H1 (cell line): ENCODE results near the gene WDFY4. TPM values are rescaled to one million over a fixed set of nuclear protein-coding genes. Genes with fewer than 3 reads are reported as not detected.

Experiments used
- CTCF ChIA-PET: fragments of 300-600 bp; sonication (Branson Sonifier 250); formaldehyde crosslinking; loops from one replicate; lab custom pipeline; 2021; ENCODE audit not compliant: partially characterized antibody; lab: Charles Lee
- POLR2A ChIA-PET: fragments of 300-600 bp; sonication (Branson Sonifier 250); formaldehyde crosslinking; loops from one replicate; lab custom pipeline; 2021; ENCODE audit warnings: inconsistent platforms; ENCODE audit not compliant: partially characterized antibody; lab: Charles Lee
- DNase-seq, 2 experiments: peaks; one replicate each; pipeline versions ENCODE4 v3.0.0 to v3.0.0-alpha.2; 2010 to 2022; ENCODE audit warnings: low spot score in 2 of 2, low read depth in 1 of 2, mixed read lengths in 1 of 2
- FAIRE-seq: peaks from 2 replicates; lab custom pipeline; 2011; peaks lifted over from hg19 to GRCh38; lab: Jason Lieb, UNC
- H2AFZ ChIP-seq: 2 replicates; pipeline ENCODE4 v1.8.1; 2012; ENCODE audit warnings: low read length, inconsistent platforms
- H2AK5ac ChIP-seq: 2 replicates; pipeline ENCODE4 v1.6.1; 2013; ENCODE audit warnings: low read depth, low read length
- H2BK120ac ChIP-seq: replicated peaks from 2 replicates; pipeline ENCODE3; 2013; ENCODE audit warnings: low read depth, low read length, inconsistent platforms
- H2BK12ac ChIP-seq: 2 replicates; pipeline ENCODE4 v1.6.1; 2013; ENCODE audit warnings: low read depth, low read length
- H2BK15ac ChIP-seq: 2 replicates; pipeline ENCODE4 v1.6.1; 2013; ENCODE audit warnings: low read length
- H2BK20ac ChIP-seq: 2 replicates; pipeline ENCODE4 v1.6.1; 2013; ENCODE audit warnings: low read length
- H2BK5ac ChIP-seq: 2 replicates; pipeline ENCODE4 v1.6.1; 2013; ENCODE audit warnings: low read depth, low read length
- H3K14ac ChIP-seq: 2 replicates; pipeline ENCODE4 v1.6.1; 2013; ENCODE audit warnings: inconsistent platforms; ENCODE audit not compliant: insufficient read length
- H3K18ac ChIP-seq: 2 replicates; pipeline ENCODE4 v1.6.1; 2013; ENCODE audit warnings: low read length; ENCODE audit errors: extremely low read depth
- H3K23ac ChIP-seq: 2 replicates; pipeline ENCODE4 v1.6.1; 2013; ENCODE audit warnings: inconsistent platforms; ENCODE audit not compliant: insufficient read length
- H3K23me2 ChIP-seq: 2 replicates; pipeline ENCODE4 v1.6.1; 2013; ENCODE audit warnings: low read depth, low read length
- H3K27ac ChIP-seq: 2 replicates; pipeline ENCODE4 v1.6.1; 2011; ENCODE audit warnings: low read depth, low read length, inconsistent platforms
- H3K27me3 ChIP-seq, 4 experiments: replicated peaks in 1 of 4; 1 replicate in 1 of 4; 2 replicates in 3 of 4; pipeline versions ENCODE4 v1.6.1 to v1.8.1; 2011 to 2013; ENCODE audit warnings: low read length in 3 of 4, mild to moderate bottlenecking in 3 of 4, inconsistent platforms in 2 of 4, mixed read lengths in 2 of 4, moderate library complexity in 1 of 4; ENCODE audit not compliant: control insufficient read depth in 3 of 4, insufficient read depth in 3 of 4; ENCODE audit errors: extremely low read depth in 1 of 4
- H3K36me3 ChIP-seq, 4 experiments: 2 replicates each; pipeline versions ENCODE4 v1.6.1 to v1.8.1; 2011 to 2013; ENCODE audit warnings: mild to moderate bottlenecking in 4 of 4, low read length in 3 of 4, moderate library complexity in 2 of 4, control low read depth in 1 of 4, inconsistent platforms in 1 of 4; ENCODE audit not compliant: insufficient read depth in 4 of 4, control insufficient read depth in 2 of 4
- H3K4ac ChIP-seq: replicated peaks from 2 replicates; pipeline ENCODE3; 2013; ENCODE audit warnings: low read length, low read depth, mixed read lengths, inconsistent platforms; ENCODE audit not compliant: insufficient read length
- H3K4me1 ChIP-seq, 4 experiments: replicated peaks in 1 of 4; 1 replicate in 1 of 4; 2 replicates in 3 of 4; pipeline versions ENCODE4 v1.6.1 to v1.8.1; 2011 to 2013; ENCODE audit warnings: low read length in 3 of 4, inconsistent platforms in 2 of 4, mixed read lengths in 1 of 4; ENCODE audit not compliant: insufficient read depth in 4 of 4, control insufficient read depth in 3 of 4
- H3K4me2 ChIP-seq, 2 experiments: 2 replicates each; pipeline versions ENCODE4 v1.6.1 to v1.8.1; 2011 to 2013; ENCODE audit warnings: low read depth in 2 of 2, low read length in 2 of 2, control low read depth in 1 of 2, inconsistent platforms in 1 of 2, mild to moderate bottlenecking in 1 of 2; ENCODE audit not compliant: insufficient read depth in 1 of 2
- H3K4me3 ChIP-seq, 4 experiments: fragments of 200-600, 300-600 bp in 1 of 4; sonication (generic), shearing (Covaris generic), sonication (Bioruptor Twin) in 1 of 4; 2 replicates each; pipeline versions ENCODE4 v1.5.1 to v1.8.1; 2011 to 2016; ENCODE audit warnings: low read length in 4 of 4, low read depth in 3 of 4, control low read depth in 2 of 4, inconsistent platforms in 2 of 4, mild to moderate bottlenecking in 2 of 4, mixed read lengths in 1 of 4, moderate library complexity in 1 of 4; ENCODE audit not compliant: insufficient read depth in 2 of 4; ENCODE audit errors: extremely low read depth in 1 of 4
- H3K56ac ChIP-seq: replicated peaks from 2 replicates; pipeline ENCODE3; 2013; ENCODE audit warnings: low read depth, mild to moderate bottlenecking, mixed read lengths, low read length, inconsistent platforms; ENCODE audit not compliant: insufficient read length
- H3K79me1 ChIP-seq: 2 replicates; pipeline ENCODE4 v1.6.1; 2013; ENCODE audit warnings: low read depth, low read length, control low read depth
- H3K79me2 ChIP-seq, 2 experiments: 2 replicates each; pipeline versions ENCODE4 v1.6.1 to v1.8.1; 2012 to 2013; ENCODE audit warnings: low read length in 2 of 2, mild to moderate bottlenecking in 2 of 2, inconsistent platforms in 1 of 2; ENCODE audit not compliant: insufficient read depth in 2 of 2, control insufficient read depth in 1 of 2
- H3K9ac ChIP-seq, 4 experiments: replicated peaks in 1 of 4; 1 replicate in 1 of 4; 2 replicates in 3 of 4; pipeline versions ENCODE4 v1.6.1 to v1.8.1; 2011 to 2013; ENCODE audit warnings: low read depth in 3 of 4, low read length in 3 of 4, control low read depth in 2 of 4, mild to moderate bottlenecking in 2 of 4, moderate library complexity in 2 of 4, inconsistent platforms in 1 of 4; ENCODE audit errors: extremely low read depth in 1 of 4
- H3K9me3 ChIP-seq, 2 experiments: 2 replicates each; pipeline versions ENCODE4 v1.6.1 to v1.8.1; 2012 to 2013; ENCODE audit warnings: mild to moderate bottlenecking in 2 of 2, moderate library complexity in 2 of 2, control low read depth in 1 of 2, inconsistent platforms in 1 of 2, low read depth in 1 of 2, low read length in 1 of 2, mixed read lengths in 1 of 2; ENCODE audit not compliant: insufficient read depth in 2 of 2
- H4K20me1 ChIP-seq, 2 experiments: replicated peaks in 1 of 2; 2 replicates each; pipeline versions ENCODE3 to v1.8.1; 2011 to 2013; ENCODE audit warnings: inconsistent platforms in 2 of 2, low read length in 2 of 2, mild to moderate bottlenecking in 1 of 2; ENCODE audit not compliant: insufficient read depth in 2 of 2, control insufficient read depth in 1 of 2
- H4K5ac ChIP-seq: 2 replicates; pipeline ENCODE4 v1.6.1; 2013; ENCODE audit warnings: low read length, low read depth, mixed read lengths, inconsistent platforms; ENCODE audit not compliant: insufficient read length
- H4K8ac ChIP-seq: 2 replicates; pipeline ENCODE4 v1.8.0; 2013; ENCODE audit warnings: mild to moderate bottlenecking, moderate library complexity, low read length, inconsistent platforms; ENCODE audit not compliant: insufficient read depth; ENCODE audit errors: extremely low read depth
- H4K91ac ChIP-seq: replicated peaks from 2 replicates; pipeline ENCODE3; 2013; ENCODE audit warnings: low read length, mixed read lengths, inconsistent platforms; ENCODE audit not compliant: insufficient read length
- CHD1 ChIP-seq: IDR thresholded peaks from 2 replicates; pipeline ENCODE4 v1.6.1; 2012; ENCODE audit warnings: low read depth, low read length, improper control_type of control experiment
- CREB1 ChIP-seq: IDR thresholded peaks from 2 replicates; pipeline ENCODE4 v1.6.1; 2012; ENCODE audit warnings: inconsistent platforms
- FOSL1 ChIP-seq: IDR thresholded peaks from 2 replicates; pipeline ENCODE4 v1.6.1; 2011; ENCODE audit warnings: mild to moderate bottlenecking, low read depth, low read length, moderate library complexity; ENCODE audit not compliant: insufficient read depth
- NANOG ChIP-seq: IDR thresholded peaks from 2 replicates; pipeline ENCODE4 v1.6.1; 2011; ENCODE audit warnings: low read length, low read depth, mild to moderate bottlenecking, inconsistent platforms; ENCODE audit not compliant: insufficient read depth, poor library complexity, severe bottlenecking
- RBBP5 ChIP-seq: IDR thresholded peaks from 2 replicates; pipeline ENCODE4 v1.7.1; 2012; ENCODE audit warnings: low read depth, mild to moderate bottlenecking, inconsistent platforms, low read length, moderate library complexity, borderline replicate concordance
- SIN3A ChIP-seq, 2 experiments: IDR thresholded peaks in 1 of 2; conservative IDR thresholded peaks in 1 of 2; 2 replicates each; pipeline ENCODE4 v1.6.1; 2011 to 2012; ENCODE audit warnings: low read length in 2 of 2, improper control_type of control experiment in 1 of 2, low read depth in 1 of 2, mild to moderate bottlenecking in 1 of 2
- SP4 ChIP-seq: IDR thresholded peaks from 2 replicates; pipeline ENCODE4 v1.6.1; 2012; ENCODE audit warnings: low read length, inconsistent platforms
- TAF7 ChIP-seq: optimal IDR thresholded peaks from 2 replicates; pipeline ENCODE3; 2011; ENCODE audit warnings: low read depth, mild to moderate bottlenecking, inconsistent platforms, low read length, moderate library complexity, borderline replicate concordance
- TCF12 ChIP-seq: IDR thresholded peaks from 2 replicates; pipeline ENCODE4 v1.6.1; 2011; ENCODE audit warnings: low read depth, mild to moderate bottlenecking, low read length
- WGBS, 2 experiments: shearing (Covaris generic) in 1 of 2; methylation state at CpG; one replicate each; pipeline versions ENCODE4 v1.1.6 to v1.1.7; 2013 to 2015; ENCODE audit warnings: low lambda C conversion rate in 2 of 2, mixed read lengths in 2 of 2, inconsistent platforms in 1 of 2, low coverage in 1 of 2, missing lambda C conversion rate in 1 of 2; ENCODE audit not compliant: insufficient replicate concordance in 2 of 2, insufficient coverage in 1 of 2, insufficient read length in 1 of 2; ENCODE audit errors: extremely low coverage in 1 of 2, missing lambda C conversion rate in 1 of 2; 5-methylcytosine and 5-hydroxymethylcytosine counted together
- polyA plus RNA-seq, 7 experiments: library from polyadenylated mRNA; depleted of rRNA in 3 of 7; stranded (reverse) in 5 of 7; unstranded in 2 of 7; fragments of >200 nt in 5 of 7; fragments of 200-250 nt in 2 of 7; gene quantifications; 1 replicate in 5 of 7; 2 replicates in 1 of 7; 4 replicates in 1 of 7; pipeline versions ENCODE4 v1.2.1 to v1.2.3, GENCODE V29; 2011 to 2013; ENCODE audit warnings: missing spikeins in 2 of 7, mixed read lengths in 2 of 7
- total RNA-seq: library from RNA; stranded (reverse); fragmentation: NEBNext Ultra II Directional; extraction: Animal tissue kit (Norgen Biotek cat#: 25700); gene quantifications from 2 replicates; pipeline ENCODE4 v1.2.1, GENCODE V29; 2021

Gene WDFY4
- total and polyA plus RNA-seq, 2 of the 8 experiments (the other 6 are each of a cell fraction or from before 2014, with no cell fraction given) = not detected

DNA sequence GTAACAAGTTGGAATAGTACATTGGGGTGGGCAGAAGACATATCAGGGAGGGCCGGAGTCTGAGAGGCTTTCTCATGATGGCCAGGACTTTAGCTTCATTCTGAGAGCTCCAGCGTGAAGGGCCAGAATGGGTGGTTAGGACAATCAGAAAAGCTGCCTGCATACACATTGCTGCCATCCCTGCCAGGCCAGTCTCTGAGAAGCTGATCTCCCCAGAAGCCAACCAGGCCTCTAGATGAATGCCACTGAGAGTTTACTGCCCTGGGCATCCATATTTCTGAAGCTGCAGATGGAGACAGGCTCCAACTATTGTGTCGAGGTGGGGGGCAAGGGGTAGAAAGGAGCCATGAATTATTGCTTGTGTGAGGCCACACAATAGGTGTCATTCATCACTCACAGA, 47.8 kb upstream of the WDFY4 start:
- no peak overlapping the region for H3K23ac ChIP-seq
- no peak overlapping the region for H2BK20ac ChIP-seq
- H2BK120ac ChIP-seq = no peak overlapping the region
- no peak overlapping the region for H2AFZ ChIP-seq
- H4K8ac ChIP-seq = no peak overlapping the region
- no peaks in the 10 kb centered on the region for H3K79me1 ChIP-seq
- H3K4me3 ChIP-seq = no peak overlapping the region
- no peak overlapping the region for H3K4ac ChIP-seq
- no peak overlapping the region for H4K5ac ChIP-seq
- H3K79me2 ChIP-seq = no peaks in the 10 kb centered on the region
- CTCF ChIA-PET = interaction anchor here (0.6 to 3.8 kb wide), 3 partner anchors 19 to 183 kb away, joined by 3 to 15 read pairs (median 6); no protein-coding TSS in a partner anchor
- H2BK15ac ChIP-seq = no peak overlapping the region
- H4K91ac ChIP-seq = no peak overlapping the region
- TF ChIP-seq CREB1 = no peak
- no peak for TF ChIP-seq SIN3A (conservative IDR thresholded peaks at IDR 0.05 in 1 of 2, IDR thresholded peaks at IDR 0.05 in 1 of 2; ENCODE audit: low read depth in 1 of 2, low read length in 2 of 2)
- TF ChIP-seq RBBP5 = no peak
- TF ChIP-seq NANOG = no peak
- no peak for TF ChIP-seq CHD1
- TF ChIP-seq SP4 = no peak
- no peak for TF ChIP-seq TAF7
- TF ChIP-seq FOSL1 = no peak
- no peak for TF ChIP-seq TCF12
- peaks cover 6% of the 10 kb centered on the region; the same call in 1 of the 2 replicates for H3K23me2 ChIP-seq
- no peak overlapping the region for H2BK5ac ChIP-seq
- H3K27me3 ChIP-seq = no peaks in the 10 kb centered on the region
- 92% methylated on average over 3 of the region's 3 CpGs; no CpG with 5 or more reads in 1 of the 2 experiments for WGBS, 2 experiments
- H3K9ac ChIP-seq = no peak overlapping the region
- H3K9me3 ChIP-seq = no peaks in the 10 kb centered on the region
- POLR2A ChIA-PET = no interaction called here
- DNase-seq (no peak), FAIRE-seq (no peak)
- H3K4me1 ChIP-seq = no peaks in the 10 kb centered on the region
- no peaks in the 10 kb centered on the region for H3K36me3 ChIP-seq
- H3K27ac ChIP-seq = no peak overlapping the region
- no peak overlapping the region for H2AK5ac ChIP-seq
- no peak overlapping the region for H3K4me2 ChIP-seq
- H3K56ac ChIP-seq = no peak overlapping the region
- no peak overlapping the region for H3K18ac ChIP-seq
- no peaks in the 10 kb centered on the region for H4K20me1 ChIP-seq
- no peak overlapping the region for H2BK12ac ChIP-seq
- no peak overlapping the region for H3K14ac ChIP-seq
